Caco-2 (cell line): Measurements from ENCODE around the gene CD300A. TPM values are rescaled to one million over a fixed set of nuclear protein-coding genes. Genes with fewer than 3 reads are reported as not detected.
"Not testable (repeated sequence)": the region's sequence is repeated elsewhere in the genome, so short reads cannot be mapped to it uniquely, and the experiment has no call there.

Experiments
- BruUV-seq: library from RNA; stranded (reverse); fragments of 400-500 nt; replicated peaks from 2 replicates; lab custom pipeline; 2021; lab: Mats Ljungman, UMichigan
- CTCF ChIA-PET: fragments of 300-600 bp; sonication (Branson Sonifier 250); formaldehyde crosslinking; loops from one replicate; lab custom pipeline; 2022; ENCODE audit warnings: antibody characterized with exemption; lab: Charles Lee
- POLR2A ChIA-PET: fragments of 300-600 bp; sonication (Branson Sonifier 250); formaldehyde crosslinking; loops from one replicate; lab custom pipeline; 2022; ENCODE audit warnings: antibody characterized with exemption; lab: Charles Lee
- DNase-seq, 2 experiments: peaks; one replicate each; pipeline versions ENCODE4 v3.0.0 to v3.0.0-alpha.2; 2020 to 2022
- H3K27me3 ChIP-seq: replicated peaks from 2 replicates; pipeline ENCODE4 v1.6.0; 2011; ENCODE audit warnings: low read length; ENCODE audit not compliant: control insufficient read depth, insufficient read depth
- H3K36me3 ChIP-seq: 2 replicates; pipeline ENCODE4 v1.5.1; 2011; ENCODE audit warnings: low read length; ENCODE audit not compliant: control insufficient read depth, insufficient read depth
- H3K4me1 ChIP-seq: fragments of 250-450 bp; sonication (Bioruptor Pico); 2 replicates; pipeline ENCODE4 v1.5.1; 2020; ENCODE audit warnings: mild to moderate bottlenecking
- H3K4me3 ChIP-seq: 2 replicates; pipeline ENCODE4 v1.5.1; 2011; ENCODE audit warnings: low read depth, mild to moderate bottlenecking, control low read depth, low read length
- H3K9me3 ChIP-seq: fragments of 250-450 bp; sonication (Bioruptor Pico); 2 replicates; pipeline ENCODE4 v1.5.1; 2020; ENCODE audit warnings: mild to moderate bottlenecking, moderate library complexity
- H3K27ac Mint-ChIP-seq: one replicate; pipeline ENCODE4 v1.8.0; 2022; ENCODE audit warnings: mixed read lengths; ENCODE audit not compliant: unreplicated experiment
- H3K27me3 Mint-ChIP-seq: one replicate; pipeline ENCODE4 v1.8.0; 2022; ENCODE audit warnings: mixed read lengths; ENCODE audit not compliant: insufficient read depth, unreplicated experiment
- H3K36me3 Mint-ChIP-seq: one replicate; pipeline ENCODE4 v1.8.0; 2022; ENCODE audit warnings: mild to moderate bottlenecking, mixed read lengths; ENCODE audit not compliant: insufficient read depth, unreplicated experiment
- H3K4me1 Mint-ChIP-seq: one replicate; pipeline ENCODE4 v1.8.0; 2022; ENCODE audit warnings: low read depth, mixed read lengths; ENCODE audit not compliant: unreplicated experiment
- H3K4me3 Mint-ChIP-seq: one replicate; pipeline ENCODE4 v1.8.0; 2022; ENCODE audit warnings: mild to moderate bottlenecking, moderate library complexity, mixed read lengths; ENCODE audit not compliant: unreplicated experiment
- H3K9me3 Mint-ChIP-seq: one replicate; pipeline ENCODE4 v1.8.0; 2022; ENCODE audit warnings: mixed read lengths; ENCODE audit not compliant: unreplicated experiment
- CTCF ChIP-seq, 2 experiments: fragments of 200-600 bp in 1 of 2; IDR thresholded peaks; 1 replicate in 1 of 2; 2 replicates in 1 of 2; pipeline versions ENCODE4 v1.5.1 to v1.8.0; 2011 to 2022; ENCODE audit warnings: antibody characterized with exemption in 1 of 2, control low read depth in 1 of 2, inconsistent platforms in 1 of 2, low read depth in 1 of 2, low read length in 1 of 2, mild to moderate bottlenecking in 1 of 2, moderate library complexity in 1 of 2; ENCODE audit not compliant: insufficient read depth in 1 of 2, severe bottlenecking in 1 of 2, unreplicated experiment in 1 of 2
- intact Hi-C: fragments of 100-400 bp; cut with micrococcal nuclease; formaldehyde crosslinking; loops from one replicate; pipeline ENCODE4 v1.10.0; 2022; ENCODE audit not compliant: unreplicated experiment
- total RNA-seq: library from RNA; stranded (reverse); gene quantifications from 2 replicates; pipeline ENCODE4 v1.2.3, GENCODE V29; 2022

The CD300A gene
- total RNA-seq, 1 experiment from 2014 or later: not detected

- Histone ChIP-seq H3K4me3 (no peak overlapping the region), H3K27me3 (no peaks in the 10 kb centered on the region), H3K9me3 (no peaks in the 10 kb centered on the region), H3K4me1 (no peaks in the 10 kb centered on the region), H3K36me3 (no peaks in the 10 kb centered on the region)
- no peak for TF ChIP-seq CTCF (IDR thresholded peaks at IDR 0.05; ENCODE audit: insufficient read depth in 1 of 2, low read depth in 1 of 2, low read length in 1 of 2, severe bottlenecking in 1 of 2, unreplicated experiment in 1 of 2)
- Mint-ChIP-seq H3K4me1 (no peaks in the 10 kb centered on the region), H3K27me3 (peaks cover 14% of the 10 kb centered on the region), H3K36me3 (no peaks in the 10 kb centered on the region), H3K9me3 (no peaks in the 10 kb centered on the region), H3K27ac (no peak overlapping the region), H3K4me3 (no peak overlapping the region)
- POLR2A ChIA-PET: no interaction called here
- DNase-seq: no peak
- CTCF ChIA-PET: interaction anchor here (1.3 kb wide), 1 partner anchor 201 kb away, joined by 3 read pairs; no protein-coding TSS in a partner anchor
- intact Hi-C loops: loop anchor here (10.0 kb wide), 1 partner anchor 107 kb away; no protein-coding TSS in a partner anchor
- BruUV-seq: no TSS peak
Measured at GRCh38 chr17:74497471-74497870, 31.0 kb downstream of the CD300A start.

GRCh38 chr17:74499992-74500391 is 33.6 kb downstream of the CD300A start:
- BruUV-seq: no TSS peak
- no peaks in the 10 kb centered on the region for H3K9me3 ChIP-seq
- H3K4me3 ChIP-seq: no peak overlapping the region
- Mint-ChIP-seq H3K4me1 (no peaks in the 10 kb centered on the region), H3K27me3 (peaks cover 15% of the 10 kb centered on the region), H3K9me3 (no peaks in the 10 kb centered on the region), H3K27ac (no peak overlapping the region), H3K4me3 (no peak overlapping the region), H3K36me3 (no peaks in the 10 kb centered on the region)
- no peaks in the 10 kb centered on the region for H3K27me3 ChIP-seq
- ChIA-PET CTCF (interaction anchor here (0.6 to 1.1 kb wide), 2 partner anchors 10 to 46 kb away, joined by 3 to 4 read pairs; no protein-coding TSS in a partner anchor), POLR2A (no interaction called here)
- no peaks in the 10 kb centered on the region for H3K4me1 ChIP-seq
- no peak for TF ChIP-seq CTCF (IDR thresholded peaks at IDR 0.05; ENCODE audit: insufficient read depth in 1 of 2, low read depth in 1 of 2, low read length in 1 of 2, severe bottlenecking in 1 of 2, unreplicated experiment in 1 of 2)
- no peak for DNase-seq
- intact Hi-C loops: loop anchor here (10.0 kb wide), 1 partner anchor 105 kb away; no protein-coding TSS in a partner anchor
- H3K36me3 ChIP-seq: no peaks in the 10 kb centered on the region

- ChIA-PET CTCF (no interaction called here), POLR2A (no interaction called here)
- BruUV-seq: no TSS peak
- Histone ChIP-seq H3K4me3 (no peak overlapping the region), H3K9me3 (no peaks in the 10 kb centered on the region), H3K36me3 (no peaks in the 10 kb centered on the region), H3K4me1 (no peaks in the 10 kb centered on the region), H3K27me3 (no peaks in the 10 kb centered on the region)
- intact Hi-C loops: no loop called here
- Mint-ChIP-seq H3K9me3 (no peaks in the 10 kb centered on the region), H3K4me3 (no peak overlapping the region), H3K27me3 (peaks cover 13% of the 10 kb centered on the region), H3K4me1 (no peaks in the 10 kb centered on the region), H3K36me3 (no peaks in the 10 kb centered on the region), H3K27ac (no peak overlapping the region)
- DNase-seq: no peak
- no peak for TF ChIP-seq CTCF (IDR thresholded peaks at IDR 0.05; ENCODE audit: insufficient read depth in 1 of 2, low read depth in 1 of 2, low read length in 1 of 2, severe bottlenecking in 1 of 2, unreplicated experiment in 1 of 2)
Measured at GRCh38 chr17:74502861-74503260, 36.4 kb downstream of the CD300A start.

GRCh38 chr17:74503949-74504348 is 37.5 kb downstream of the CD300A start:
- peaks cover 17% of the 10 kb centered on the region for H3K27me3 Mint-ChIP-seq
- CTCF ChIA-PET, intact Hi-C loops, DNase-seq, H3K9me3 Mint-ChIP-seq, H3K4me1 Mint-ChIP-seq, H3K4me3 Mint-ChIP-seq, H3K4me3 ChIP-seq, H3K27me3 ChIP-seq, H3K4me1 ChIP-seq, POLR2A ChIA-PET, H3K36me3 ChIP-seq, H3K9me3 ChIP-seq, BruUV-seq, H3K36me3 Mint-ChIP-seq, H3K27ac Mint-ChIP-seq: not testable (repeated sequence)
